ENCODE measurements around the gene ARHGEF25.
"Not testable (repeated sequence)": the region's sequence is repeated elsewhere in the genome, so short reads cannot be mapped to it uniquely, and the experiment has no call there.

ARHGEF25 gene

GRCh38 chr12:57580466-57580795 lies 30.8 kb upstream of the ARHGEF25 start:
- H3K27ac Mint-ChIP-seq = no peak overlapping the region

DNA sequence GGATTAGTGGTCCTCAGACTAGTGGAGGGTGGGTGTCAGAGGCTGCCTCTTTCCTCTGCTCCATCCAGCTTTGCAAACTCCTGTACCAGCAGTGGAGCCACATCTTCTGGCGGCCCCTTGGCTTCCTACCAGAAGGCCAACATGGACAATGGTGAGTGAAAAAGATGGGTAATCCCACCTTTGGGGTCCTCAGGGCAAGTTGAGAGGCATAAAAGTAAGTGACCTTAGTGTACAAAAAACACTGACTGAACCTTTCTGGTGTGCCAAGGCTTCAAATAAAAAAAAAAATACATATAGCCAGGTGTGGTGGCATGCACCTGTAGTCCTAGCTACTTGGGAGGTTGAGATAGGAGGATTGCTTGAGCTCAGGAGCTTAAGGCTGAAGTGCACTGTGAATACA lies 29.4 kb upstream of the ARHGEF25 start:
- Mint-ChIP-seq H3K36me3 (no peaks in the 10 kb centered on the region), H3K4me3 (no peak overlapping the region), H3K27ac (no peak overlapping the region), H3K27me3 (peaks cover 2% of the 10 kb centered on the region), H3K9me3 (ENCODE audit: low read depth) (no peaks in the 10 kb centered on the region), H3K4me1 (ENCODE audit: low read depth) (no peaks in the 10 kb centered on the region)

More at GRCh38 chr12:57580466-57580795, 30.8 kb upstream of the ARHGEF25 start:
- Mint-ChIP-seq H3K27me3 (peaks cover 2% of the 10 kb centered on the region), H3K4me1 (ENCODE audit: low read depth) (no peaks in the 10 kb centered on the region), H3K36me3 (no peaks in the 10 kb centered on the region), H3K4me3 (no peak overlapping the region), H3K9me3 (ENCODE audit: low read depth) (no peaks in the 10 kb centered on the region)

GRCh38 chr12:57582440-57582839 lies 28.8 kb upstream of the ARHGEF25 start:
- Mint-ChIP-seq H3K27ac (no peak overlapping the region), H3K4me1 (ENCODE audit: low read depth) (no peaks in the 10 kb centered on the region), H3K36me3 (no peaks in the 10 kb centered on the region), H3K4me3 (no peak overlapping the region), H3K27me3 (peaks cover 2% of the 10 kb centered on the region), H3K9me3 (ENCODE audit: low read depth) (no peaks in the 10 kb centered on the region)

DNA sequence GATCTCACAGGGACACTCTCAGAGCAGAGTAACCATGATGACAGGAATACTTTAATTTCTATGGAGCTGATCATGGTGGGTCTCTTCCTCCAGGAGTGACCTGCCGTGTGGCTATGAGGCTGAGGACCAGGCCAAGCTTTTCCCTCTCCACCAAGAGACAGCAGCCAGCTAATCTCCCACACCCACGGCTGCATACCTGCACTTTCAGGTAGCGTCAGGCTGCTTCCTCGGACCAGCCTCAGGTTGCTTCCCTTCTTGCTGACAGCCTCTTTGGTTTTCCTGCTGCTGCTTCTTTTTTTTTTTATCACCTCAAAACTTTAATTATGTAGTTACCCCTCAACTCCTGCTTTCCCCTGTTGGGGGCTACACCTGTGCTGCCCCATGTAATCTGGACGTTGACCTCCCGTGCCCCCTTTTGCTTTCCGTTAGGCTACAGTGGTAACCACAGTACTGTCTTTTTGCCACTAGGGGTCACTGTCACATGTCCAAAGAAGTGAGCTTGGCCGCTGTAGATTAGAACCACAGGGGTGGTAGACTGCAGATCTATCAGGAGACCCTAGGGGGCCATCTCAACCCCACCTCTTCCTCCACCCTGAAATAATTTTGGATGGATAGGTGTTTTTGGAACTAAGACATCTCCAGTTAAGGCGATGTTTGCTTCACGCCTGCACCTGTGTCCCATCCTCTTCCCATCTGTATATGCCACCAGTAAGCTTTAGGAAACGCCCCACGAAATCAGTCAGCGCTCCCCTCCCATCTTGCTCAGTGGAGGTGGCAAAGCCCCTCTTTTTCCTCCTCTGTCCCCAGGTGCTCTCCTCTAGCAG lies 28.0 kb upstream of the ARHGEF25 start:
- peaks cover 2% of the 10 kb centered on the region for H3K27me3 Mint-ChIP-seq
- no peak overlapping the region for H3K4me3 Mint-ChIP-seq
- no peaks in the 10 kb centered on the region for H3K9me3 Mint-ChIP-seq (ENCODE audit: low read depth)
- H3K27ac Mint-ChIP-seq = no peak overlapping the region
- no peaks in the 10 kb centered on the region for H3K36me3 Mint-ChIP-seq
- H3K4me1 Mint-ChIP-seq (ENCODE audit: low read depth) = no peaks in the 10 kb centered on the region

- H3K4me3 Mint-ChIP-seq = no peak overlapping the region
- no peak overlapping the region for H3K27ac Mint-ChIP-seq
- H3K27me3 Mint-ChIP-seq = peaks cover 2% of the 10 kb centered on the region
- H3K36me3 Mint-ChIP-seq = no peaks in the 10 kb centered on the region
- H3K9me3 Mint-ChIP-seq (ENCODE audit: low read depth) = no peaks in the 10 kb centered on the region
- H3K4me1 Mint-ChIP-seq (ENCODE audit: low read depth) = no peaks in the 10 kb centered on the region
Observed at GRCh38 chr12:57584050-57584449, 27.2 kb upstream of the ARHGEF25 start.

GRCh38 chr12:57584690-57585089 lies 26.5 kb upstream of the ARHGEF25 start:
- H3K4me1 Mint-ChIP-seq (ENCODE audit: low read depth) = no peaks in the 10 kb centered on the region

GRCh38 chr12:57585156-57585555 lies 26.1 kb upstream of the ARHGEF25 start:
- Mint-ChIP-seq H3K4me1 (ENCODE audit: low read depth) (no peaks in the 10 kb centered on the region), H3K27ac (no peak overlapping the region), H3K27me3 (peaks cover 2% of the 10 kb centered on the region), H3K9me3 (ENCODE audit: low read depth) (no peaks in the 10 kb centered on the region), H3K36me3 (no peaks in the 10 kb centered on the region), H3K4me3 (no peak overlapping the region)

More at GRCh38 chr12:57584690-57585089, 26.5 kb upstream of the ARHGEF25 start:
- Mint-ChIP-seq H3K27ac (no peak overlapping the region), H3K4me3 (no peak overlapping the region), H3K9me3 (ENCODE audit: low read depth) (no peaks in the 10 kb centered on the region), H3K36me3 (no peaks in the 10 kb centered on the region), H3K27me3 (peaks cover 2% of the 10 kb centered on the region)

- no peaks in the 10 kb centered on the region for H3K9me3 Mint-ChIP-seq (ENCODE audit: low read depth)
- H3K36me3 Mint-ChIP-seq = no peaks in the 10 kb centered on the region
- peaks cover 2% of the 10 kb centered on the region for H3K27me3 Mint-ChIP-seq
- H3K4me3 Mint-ChIP-seq = no peak overlapping the region
- H3K27ac Mint-ChIP-seq = no peak overlapping the region
- H3K4me1 Mint-ChIP-seq (ENCODE audit: low read depth) = peaks cover 6% of the 10 kb centered on the region
Observed at GRCh38 chr12:57586128-57586527, 25.1 kb upstream of the ARHGEF25 start.

DNA sequence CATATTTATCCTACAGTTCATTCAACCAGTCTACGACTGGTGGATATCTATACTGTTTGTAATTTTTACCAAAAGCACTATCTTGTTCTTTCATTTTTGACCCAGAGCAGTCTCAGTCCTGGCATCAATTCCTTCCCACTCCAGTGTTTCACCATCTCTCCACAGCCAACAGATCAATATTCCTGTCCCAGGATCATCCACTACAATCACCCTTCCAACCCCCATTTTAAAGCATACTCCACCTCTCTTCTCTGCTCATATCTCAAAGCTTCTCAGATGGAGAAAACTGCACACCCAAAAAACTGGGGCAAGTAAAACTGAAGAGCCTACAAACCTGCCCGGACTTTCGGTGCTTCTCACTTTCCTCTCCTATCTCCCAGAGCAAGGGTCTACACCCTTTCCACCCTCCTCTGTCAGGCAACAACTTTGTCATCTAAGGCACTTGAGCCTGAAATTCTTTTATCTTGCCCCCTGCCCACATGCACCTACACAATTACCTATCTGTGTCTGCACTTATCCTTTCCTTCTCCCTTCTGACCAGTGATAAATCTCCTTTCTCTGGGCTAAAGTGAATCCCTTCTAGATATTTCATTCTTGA lies 24.3 kb upstream of the ARHGEF25 start:
- peaks cover 2% of the 10 kb centered on the region for H3K27me3 Mint-ChIP-seq

DNA sequence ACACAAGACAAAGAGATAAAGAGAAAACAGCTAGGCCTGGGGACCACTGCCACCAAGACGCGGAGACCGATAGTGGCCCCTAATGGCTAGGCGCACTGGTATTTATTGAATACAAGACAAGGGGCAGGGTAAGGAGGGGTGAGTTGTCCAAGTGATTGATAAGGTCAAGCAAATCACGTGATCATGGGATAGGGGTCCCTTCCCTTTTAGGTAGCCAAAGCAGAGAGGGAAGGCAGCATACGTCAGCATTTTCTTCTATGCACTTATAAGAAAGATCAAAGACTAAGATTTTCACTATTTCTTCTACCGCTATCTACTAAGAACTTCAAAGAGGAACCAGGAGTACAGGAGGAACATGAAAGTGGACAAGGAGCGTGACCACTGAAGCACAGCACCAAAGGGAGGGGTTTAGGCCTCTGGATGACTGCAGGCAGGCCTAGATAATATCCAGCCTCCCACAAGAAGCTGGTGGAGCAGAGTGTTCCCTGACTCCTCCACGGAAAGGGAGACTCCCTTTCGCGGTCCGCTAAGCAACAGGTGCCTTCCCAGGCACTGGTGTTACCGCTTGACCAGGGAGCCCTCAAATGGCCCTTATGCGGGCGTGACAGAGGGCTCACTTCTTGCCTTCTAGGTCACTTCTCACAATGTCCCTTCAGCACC lies 22.2 kb upstream of the ARHGEF25 start:
- peaks cover 27% of the 10 kb centered on the region for H3K4me1 Mint-ChIP-seq (ENCODE audit: low read depth)
- not testable (repeated sequence) for H3K9me3 Mint-ChIP-seq (ENCODE audit: low read depth); H3K27ac Mint-ChIP-seq; H3K4me3 Mint-ChIP-seq; H3K36me3 Mint-ChIP-seq; H3K27me3 Mint-ChIP-seq

More for the DNA sequence above, 24.3 kb upstream of the ARHGEF25 start:
- H3K9me3 Mint-ChIP-seq (ENCODE audit: low read depth) = no peaks in the 10 kb centered on the region
- no peak overlapping the region for H3K4me3 Mint-ChIP-seq
- H3K4me1 Mint-ChIP-seq (ENCODE audit: low read depth) = peaks cover 11% of the 10 kb centered on the region
- H3K27ac Mint-ChIP-seq = no peak overlapping the region
- no peaks in the 10 kb centered on the region for H3K36me3 Mint-ChIP-seq

- H3K4me3 Mint-ChIP-seq = peak overlapping the region; percentile 86
- no peaks in the 10 kb centered on the region for H3K36me3 Mint-ChIP-seq
- peaks cover 27% of the 10 kb centered on the region for H3K4me1 Mint-ChIP-seq (ENCODE audit: low read depth)
- H3K27ac Mint-ChIP-seq = peak overlapping the region; percentile 82
- H3K27me3 Mint-ChIP-seq = no peaks in the 10 kb centered on the region
- no peaks in the 10 kb centered on the region for H3K9me3 Mint-ChIP-seq (ENCODE audit: low read depth)
Observed at GRCh38 chr12:57590479-57590863, 20.8 kb upstream of the ARHGEF25 start.

DNA sequence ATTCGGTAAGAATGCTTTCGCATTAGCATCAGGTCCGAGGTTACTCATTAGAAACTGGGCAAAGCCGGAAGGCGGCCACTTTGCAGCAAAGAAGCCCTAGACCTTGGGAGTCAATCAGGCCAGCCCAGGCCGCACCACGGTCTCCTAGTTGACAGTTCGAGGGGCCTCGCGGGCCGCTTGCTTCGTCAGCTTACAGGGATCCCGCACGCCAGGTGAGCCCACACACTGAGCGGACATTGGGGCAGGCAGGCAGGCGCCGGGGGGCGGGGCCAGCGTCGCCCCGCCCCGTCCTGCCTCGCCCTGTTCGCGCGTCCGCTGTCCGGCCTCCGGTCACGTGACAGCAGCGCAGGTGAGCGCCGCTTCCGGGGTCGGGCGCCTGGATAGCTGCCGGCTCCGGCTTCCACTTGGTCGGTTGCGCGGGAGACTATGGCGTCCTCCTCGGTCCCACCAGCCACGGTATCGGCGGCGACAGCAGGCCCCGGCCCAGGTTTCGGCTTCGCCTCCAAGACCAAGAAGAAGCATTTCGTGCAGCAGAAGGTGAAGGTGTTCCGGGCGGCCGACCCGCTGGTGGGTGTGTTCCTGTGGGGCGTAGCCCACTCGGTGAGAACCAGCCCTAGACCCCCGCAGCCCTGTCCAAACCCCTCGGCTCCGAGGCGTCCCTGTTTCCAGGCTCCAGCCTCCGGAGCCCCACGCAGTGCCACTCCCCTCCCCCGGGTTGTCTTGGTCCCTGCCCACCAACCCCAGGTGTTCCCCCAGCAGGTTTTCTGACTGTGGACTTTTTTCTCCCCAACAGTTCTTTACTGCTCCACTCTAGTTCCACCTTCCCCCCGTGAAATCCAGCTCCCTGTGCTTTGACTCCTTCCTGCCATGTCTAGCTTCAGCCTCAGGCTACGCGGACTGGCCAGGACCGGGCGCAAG lies 20.1 kb upstream of the ARHGEF25 start, which contains the start of gene PIP4K2C:
Gene PIP4K2C, plus strand, starts transcription at position 329 of the 918 bp plus-strand sequence. Its CDS starts 98 bp downstream, at position 427.
- Mint-ChIP-seq H3K4me1 (ENCODE audit: low read depth) (peaks cover 27% of the 10 kb centered on the region), H3K27me3 (no peaks in the 10 kb centered on the region), H3K27ac (peak within 1 kb of the TSS; percentile 82)

GRCh38 chr12:57591782-57592325 lies 19.4 kb upstream of the ARHGEF25 start:
- Mint-ChIP-seq H3K4me1 (ENCODE audit: low read depth) (peaks cover 27% of the 10 kb centered on the region), H3K27ac (peak overlapping the region; percentile 77), H3K36me3 (no peaks in the 10 kb centered on the region), H3K9me3 (ENCODE audit: low read depth) (no peaks in the 10 kb centered on the region), H3K4me3 (peak overlapping the region; percentile 86), H3K27me3 (no peaks in the 10 kb centered on the region)

More for the DNA sequence above, 20.1 kb upstream of the ARHGEF25 start, which contains the start of gene PIP4K2C:
- Mint-ChIP-seq H3K9me3 (ENCODE audit: low read depth) (no peaks in the 10 kb centered on the region), H3K4me3 (peak within 1 kb of the TSS; percentile 86), H3K36me3 (no peaks in the 10 kb centered on the region)

DNA sequence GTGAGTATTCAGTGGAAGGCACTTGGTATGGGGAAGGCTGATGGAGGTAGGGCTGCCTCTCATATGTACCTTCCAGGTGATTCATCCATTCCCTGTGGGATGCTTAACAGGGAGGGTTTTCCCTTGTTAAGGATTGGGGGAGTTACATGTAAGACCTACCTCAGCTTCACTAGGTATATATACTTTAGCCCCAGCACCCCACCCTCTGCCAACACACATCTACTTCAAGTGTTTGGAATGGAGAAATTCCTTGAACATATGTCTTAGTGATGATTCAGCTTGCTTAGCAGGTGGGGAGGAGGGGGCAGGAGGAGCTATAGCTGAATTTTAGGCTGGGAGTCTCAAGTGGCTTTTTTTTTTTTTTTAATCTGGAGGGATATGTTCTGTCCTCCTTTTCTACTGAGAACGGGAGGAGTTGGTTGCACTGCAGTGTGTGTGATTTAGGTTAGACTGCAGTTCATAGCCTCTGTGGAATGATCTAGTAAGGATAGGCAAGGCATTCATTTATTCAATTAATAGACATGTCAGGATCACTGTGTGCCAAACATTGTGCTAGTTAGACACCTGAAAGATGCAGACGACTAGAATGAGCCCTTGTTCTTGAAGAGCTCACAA lies 18.6 kb upstream of the ARHGEF25 start:
- peak overlapping the region; percentile 77 for H3K27ac Mint-ChIP-seq
- no peaks in the 10 kb centered on the region for H3K9me3 Mint-ChIP-seq (ENCODE audit: low read depth)
- peaks cover 27% of the 10 kb centered on the region for H3K4me1 Mint-ChIP-seq (ENCODE audit: low read depth)
- H3K4me3 Mint-ChIP-seq = peak overlapping the region; percentile 86
- no peaks in the 10 kb centered on the region for H3K27me3 Mint-ChIP-seq
- no peaks in the 10 kb centered on the region for H3K36me3 Mint-ChIP-seq
